Cortex of kidney (tissue), 1 donor: ENCODE data around the gene MCM5.
"Not testable (repeated sequence)": the region's sequence is repeated elsewhere in the genome, so short reads cannot be mapped to it uniquely, and the experiment has no call there.

Source experiments
- DNase-seq: peaks from one replicate; lab custom pipeline; 2025; lab: John Stamatoyannopoulos, UW

Gene MCM5

GRCh38 chr22:35452351-35452781, 52.4 kb downstream of the MCM5 start:
- DNase-seq = no peak

GRCh38 chr22:35452810-35453743, 53.1 kb downstream of the MCM5 start:
- DNase-seq = no peak

GRCh38 chr22:35454416-35455054, 54.6 kb downstream of the MCM5 start:
- DNase-seq = no peak

GRCh38 chr22:35455529-35455928, 55.6 kb downstream of the MCM5 start:
- DNase-seq = no peak

- DNase-seq = no peak
Measured at GRCh38 chr22:35456757-35457156, 56.8 kb downstream of the MCM5 start.

- no peak for DNase-seq
Measured at GRCh38 chr22:35457729-35458546, 58.0 kb downstream of the MCM5 start.

- DNase-seq = no peak
Measured at GRCh38 chr22:35458547-35459422, 58.8 kb downstream of the MCM5 start.

GRCh38 chr22:35459423-35459894, 59.5 kb downstream of the MCM5 start:
- DNase-seq = no peak

GRCh38 chr22:35459976-35460375, 60.0 kb downstream of the MCM5 start:
- DNase-seq = not testable (repeated sequence)

- DNase-seq = no peak
Measured at GRCh38 chr22:35460688-35461087, 60.7 kb downstream of the MCM5 start.

GRCh38 chr22:35462498-35463230, 62.7 kb downstream of the MCM5 start:
- DNase-seq = no peak

GRCh38 chr22:35463231-35463933, 63.4 kb downstream of the MCM5 start:
- DNase-seq = no peak

- no peak for DNase-seq
Measured at GRCh38 chr22:35464399-35464798, 64.5 kb downstream of the MCM5 start.

GRCh38 chr22:35465109-35465701, 65.3 kb downstream of the MCM5 start:
- DNase-seq = no peak

- DNase-seq = no peak
Measured at GRCh38 chr22:35467681-35468434, 67.9 kb downstream of the MCM5 start.

GRCh38 chr22:35470903-35471321, 71.0 kb downstream of the MCM5 start:
- DNase-seq = no peak

- DNase-seq = not testable (repeated sequence)
Measured at GRCh38 chr22:35471566-35471965, 71.6 kb downstream of the MCM5 start.

- DNase-seq = no peak
Measured at GRCh38 chr22:35472488-35472887, 72.5 kb downstream of the MCM5 start.

GRCh38 chr22:35473971-35474370, 74.0 kb downstream of the MCM5 start:
- DNase-seq = no peak
